Activated CD4-positive, alpha-beta T cell treated with anti-CD3 and anti-CD28 coated beads, Interleukin-2, amount 10 ng/mL, durations not matched to agents 7 days and 5 days (primary cell): ENCODE data around the gene SLC4A7. TPM values are rescaled to one million over a fixed set of nuclear protein-coding genes. Genes with fewer than 3 reads are reported as not detected.
A peak's percentile ranks its signal among the peaks of the same experiment; 100 is the strongest.
"Not testable (repeated sequence)": the region's sequence is repeated elsewhere in the genome, so short reads cannot be mapped to it uniquely, and the experiment has no call there.

Source experiments
- CTCF ChIA-PET: fragments of 350-600 bp; sonication (Branson Sonifier 250); formaldehyde crosslinking; loops from one replicate; lab custom pipeline; 2021; ENCODE audit warnings: antibody characterized with exemption; lab: Charles Lee
- POLR2A ChIA-PET: fragments of 350-600 bp; sonication (Branson Sonifier 250); formaldehyde crosslinking; loops from one replicate; lab custom pipeline; 2021; ENCODE audit warnings: antibody characterized with exemption; lab: Charles Lee
- DNase-seq: peaks from one replicate; pipeline ENCODE4 v3.0.0-alpha.2; 2020
- H3K27ac Mint-ChIP-seq: one replicate; pipeline ENCODE4 v1.8.0; 2021; ENCODE audit warnings: mild to moderate bottlenecking, moderate library complexity, mixed read lengths
- H3K27me3 Mint-ChIP-seq: one replicate; pipeline ENCODE4 v1.8.0; 2021; ENCODE audit warnings: mixed read lengths
- H3K36me3 Mint-ChIP-seq: one replicate; pipeline ENCODE4 v1.8.0; 2021; ENCODE audit warnings: low read depth, mixed read lengths
- H3K4me1 Mint-ChIP-seq: one replicate; pipeline ENCODE4 v1.8.0; 2021; ENCODE audit warnings: mixed read lengths
- H3K4me3 Mint-ChIP-seq: one replicate; pipeline ENCODE4 v1.8.0; 2021; ENCODE audit warnings: mild to moderate bottlenecking, moderate library complexity, mixed read lengths
- H3K9me3 Mint-ChIP-seq: one replicate; pipeline ENCODE4 v1.8.0; 2021; ENCODE audit warnings: mixed read lengths
- total RNA-seq, 2 experiments: library from RNA; stranded (reverse); gene quantifications; one replicate each; pipeline ENCODE4 v1.2.3, GENCODE V29; 2021

SLC4A7 gene
- total RNA-seq, 2 experiments from 2014 or later = 37.6 to 46.1 TPM

DNA sequence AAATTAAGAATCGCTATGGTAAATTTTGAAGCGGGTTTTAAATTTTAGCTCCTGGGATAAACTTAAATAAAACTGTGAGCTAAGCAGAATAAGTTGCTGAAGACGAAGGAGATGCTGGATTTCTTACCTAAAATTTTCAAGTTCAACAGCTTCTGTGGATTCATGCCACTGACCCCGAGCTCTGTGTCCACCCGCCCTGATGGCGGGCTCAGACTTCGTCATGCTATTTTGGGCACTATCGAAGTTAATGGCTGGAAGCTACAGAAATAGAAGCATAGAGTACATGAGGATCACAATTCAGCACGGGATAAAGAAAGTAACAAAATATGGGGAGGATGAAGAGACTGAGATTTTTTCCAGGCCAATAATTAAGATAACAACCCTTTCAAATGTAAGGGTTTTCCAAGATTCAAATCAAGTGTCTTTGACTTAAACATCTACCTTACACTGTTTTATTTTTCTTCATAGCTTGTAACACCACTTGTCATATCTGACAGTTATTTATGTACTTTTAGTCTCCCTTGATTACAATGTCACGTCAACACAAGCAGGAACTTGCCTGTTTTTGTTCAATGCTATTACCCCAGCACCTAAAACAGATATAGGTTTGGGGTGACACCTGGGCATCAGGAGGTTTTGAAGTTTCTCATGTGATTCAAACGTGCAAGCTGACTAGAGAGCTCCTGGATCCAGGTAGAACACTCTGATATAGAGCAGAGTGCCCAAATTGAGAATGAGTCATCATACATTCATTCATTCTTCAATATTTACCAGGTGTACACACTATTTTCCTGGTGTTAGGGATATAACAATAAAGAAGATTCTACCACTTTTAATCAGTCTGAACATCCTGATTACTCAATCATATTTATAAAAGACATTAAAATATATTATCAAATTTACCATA lies 138.0 kb downstream of the SLC4A7 start:
- ChIA-PET CTCF (interaction anchor here (0.8 to 0.9 kb wide), 2 partner anchors 19 to 335 kb away, joined by 3 read pairs; no protein-coding TSS in a partner anchor), POLR2A (no interaction called here)
- Mint-ChIP-seq H3K36me3 (no peaks in the 10 kb centered on the region), H3K4me1 (peaks cover 20% of the 10 kb centered on the region), H3K27me3 (no peaks in the 10 kb centered on the region), H3K4me3 (no peak overlapping the region), H3K27ac (no peak overlapping the region), H3K9me3 (no peaks in the 10 kb centered on the region)
- no peak for DNase-seq

DNA sequence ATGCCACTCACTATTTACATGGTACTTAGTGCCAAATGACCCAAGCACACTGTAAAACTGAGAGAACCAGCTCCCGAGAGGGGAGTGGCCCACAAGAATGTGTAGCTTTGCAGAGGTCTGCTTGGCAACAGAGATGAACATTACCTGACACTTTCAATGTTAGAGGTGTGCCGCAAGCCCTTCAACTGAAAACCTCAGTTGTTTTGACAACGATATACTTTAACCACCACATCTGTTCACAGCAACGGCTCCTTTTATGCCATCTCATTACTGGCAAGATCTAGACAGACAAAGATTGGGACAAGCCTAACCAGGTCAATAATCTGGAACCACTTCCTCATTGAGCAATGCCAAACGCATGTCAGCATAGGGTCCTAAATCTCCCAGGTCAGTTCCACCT lies 138.7 kb downstream of the SLC4A7 start:
- no peaks in the 10 kb centered on the region for H3K27me3 Mint-ChIP-seq
- H3K9me3 Mint-ChIP-seq = no peaks in the 10 kb centered on the region
- DNase-seq = peak; percentile 38
- ChIA-PET CTCF (interaction anchor here (0.9 kb wide), 1 partner anchor 19 kb away, joined by 3 read pairs; no protein-coding TSS in a partner anchor), POLR2A (no interaction called here)
- H3K4me3 Mint-ChIP-seq = no peak overlapping the region
- H3K36me3 Mint-ChIP-seq = no peaks in the 10 kb centered on the region
- peaks cover 17% of the 10 kb centered on the region for H3K4me1 Mint-ChIP-seq
- H3K27ac Mint-ChIP-seq = peak overlapping the region; percentile 2

DNA sequence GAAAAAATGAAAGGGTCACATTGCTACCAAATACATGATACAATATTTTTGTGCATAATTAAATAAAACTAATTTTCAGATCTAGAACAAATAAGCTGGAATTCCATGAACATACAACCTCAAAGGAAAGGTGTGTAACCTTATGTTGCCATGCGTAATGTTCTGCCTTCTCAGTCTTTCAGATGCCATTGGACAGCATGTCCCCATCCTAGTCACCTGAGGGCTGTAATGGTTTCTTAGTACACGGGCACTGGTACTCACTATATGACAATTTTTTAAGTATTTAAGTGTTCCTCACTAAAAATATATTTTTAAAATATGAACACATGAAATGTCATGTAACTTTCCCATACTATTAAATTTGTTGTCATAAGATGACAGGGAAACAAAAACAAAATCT lies 139.1 kb downstream of the SLC4A7 start:
- POLR2A ChIA-PET = no interaction called here
- H3K27ac Mint-ChIP-seq = no peak overlapping the region
- H3K27me3 Mint-ChIP-seq = no peaks in the 10 kb centered on the region
- H3K36me3 Mint-ChIP-seq = no peaks in the 10 kb centered on the region
- CTCF ChIA-PET = no interaction called here
- no peak overlapping the region for H3K4me3 Mint-ChIP-seq
- H3K9me3 Mint-ChIP-seq = no peaks in the 10 kb centered on the region
- H3K4me1 Mint-ChIP-seq = peaks cover 15% of the 10 kb centered on the region
- no peak for DNase-seq

DNA sequence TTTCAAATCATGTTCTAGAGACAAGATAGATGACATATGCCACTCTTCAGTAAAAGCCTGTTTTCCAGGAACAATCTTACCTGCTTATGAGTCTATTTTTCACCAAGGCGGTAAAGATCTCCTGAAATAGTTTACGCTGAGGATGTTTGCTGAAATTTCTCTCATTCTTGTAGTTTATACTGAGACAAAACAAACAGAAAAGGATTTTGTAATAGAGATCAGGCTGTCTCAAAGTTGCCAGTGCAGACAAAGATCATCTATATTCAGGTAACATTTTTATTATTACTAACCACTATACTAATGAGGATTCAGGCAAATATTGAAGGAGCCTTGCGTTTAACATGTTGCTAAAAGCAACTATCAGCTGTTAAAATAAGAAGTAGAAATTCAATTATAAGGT lies 140.0 kb downstream of the SLC4A7 start:
- Mint-ChIP-seq H3K36me3 (no peaks in the 10 kb centered on the region), H3K27me3 (no peaks in the 10 kb centered on the region), H3K4me3 (no peak overlapping the region), H3K9me3 (no peaks in the 10 kb centered on the region), H3K4me1 (peaks cover 8% of the 10 kb centered on the region), H3K27ac (no peak overlapping the region)
- no peak for DNase-seq
- ChIA-PET POLR2A (no interaction called here), CTCF (no interaction called here)

DNA sequence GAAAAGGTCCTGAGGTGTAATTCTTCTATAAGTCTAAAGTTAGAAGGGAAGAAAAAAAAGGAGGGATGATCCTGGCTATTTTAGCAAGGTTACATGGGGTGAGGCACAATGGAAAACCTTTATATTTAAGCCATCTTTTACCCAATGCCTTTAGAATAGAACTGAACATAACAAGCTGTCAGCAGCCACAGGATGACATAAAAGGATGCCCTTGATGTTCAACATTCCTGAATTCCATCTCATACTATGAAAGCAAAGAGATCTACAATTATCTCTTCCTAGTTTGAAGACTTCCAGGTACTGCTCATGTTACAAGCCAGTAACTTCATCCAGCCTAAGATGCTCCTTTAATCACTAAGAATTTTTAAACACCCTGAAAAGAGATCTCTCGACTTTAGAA lies 141.9 kb downstream of the SLC4A7 start:
- Mint-ChIP-seq H3K27me3 (no peaks in the 10 kb centered on the region), H3K36me3 (no peaks in the 10 kb centered on the region), H3K4me3 (no peak overlapping the region), H3K9me3 (no peaks in the 10 kb centered on the region), H3K4me1 (peaks cover 8% of the 10 kb centered on the region), H3K27ac (no peak overlapping the region)
- ChIA-PET CTCF (no interaction called here), POLR2A (no interaction called here)
- DNase-seq = no peak

DNA sequence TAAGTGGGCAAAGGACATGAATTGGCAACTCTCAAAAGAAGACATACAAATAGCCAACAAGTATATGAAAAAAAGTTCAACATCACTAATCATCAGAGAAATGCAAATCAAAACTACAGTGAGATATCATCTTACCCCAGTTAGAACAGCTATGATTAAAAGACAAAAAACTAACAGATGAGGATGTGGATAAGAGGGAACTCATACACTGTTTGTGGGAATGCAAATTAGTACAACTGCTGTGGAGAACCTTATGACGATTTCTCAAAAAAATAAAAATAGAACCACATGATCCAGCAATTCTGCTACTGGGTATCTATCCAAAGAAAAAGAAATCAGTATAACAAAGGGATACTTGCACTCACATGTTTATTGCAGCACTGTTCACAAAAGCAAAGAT lies 143.7 kb downstream of the SLC4A7 start:
- DNase-seq = no peak
- ChIA-PET CTCF (no interaction called here), POLR2A (no interaction called here)
- no peaks in the 10 kb centered on the region for H3K36me3 Mint-ChIP-seq
- no peaks in the 10 kb centered on the region for H3K9me3 Mint-ChIP-seq
- H3K4me3 Mint-ChIP-seq = no peak overlapping the region
- no peak overlapping the region for H3K27ac Mint-ChIP-seq
- H3K27me3 Mint-ChIP-seq = peaks cover 3% of the 10 kb centered on the region
- peaks cover 4% of the 10 kb centered on the region for H3K4me1 Mint-ChIP-seq

DNA sequence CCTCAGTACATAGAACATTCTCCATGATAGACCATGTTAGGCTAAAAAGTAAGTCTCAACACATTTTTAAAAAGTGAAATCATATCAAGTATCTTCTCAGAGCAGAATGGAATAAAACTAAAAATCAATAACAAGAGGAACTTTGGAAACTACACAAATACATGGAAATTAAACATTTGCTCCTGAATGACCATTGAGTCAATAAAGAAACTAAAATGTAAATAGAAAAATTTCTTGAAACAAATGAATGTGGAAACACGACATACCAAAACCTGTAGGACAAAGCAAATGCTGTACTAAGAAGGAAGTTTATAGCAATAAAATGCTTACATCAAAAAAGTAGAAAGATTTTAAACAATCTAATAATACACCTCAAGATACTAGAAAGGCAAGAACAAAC lies 148.6 kb downstream of the SLC4A7 start:
- no peak for DNase-seq
- CTCF ChIA-PET = no interaction called here
- H3K4me3 Mint-ChIP-seq = no peak overlapping the region
- POLR2A ChIA-PET = no interaction called here
- H3K36me3 Mint-ChIP-seq = no peaks in the 10 kb centered on the region
- H3K27me3 Mint-ChIP-seq = peaks cover 7% of the 10 kb centered on the region
- H3K9me3 Mint-ChIP-seq = peaks cover 3% of the 10 kb centered on the region
- H3K27ac Mint-ChIP-seq = no peak overlapping the region
- no peaks in the 10 kb centered on the region for H3K4me1 Mint-ChIP-seq

DNA sequence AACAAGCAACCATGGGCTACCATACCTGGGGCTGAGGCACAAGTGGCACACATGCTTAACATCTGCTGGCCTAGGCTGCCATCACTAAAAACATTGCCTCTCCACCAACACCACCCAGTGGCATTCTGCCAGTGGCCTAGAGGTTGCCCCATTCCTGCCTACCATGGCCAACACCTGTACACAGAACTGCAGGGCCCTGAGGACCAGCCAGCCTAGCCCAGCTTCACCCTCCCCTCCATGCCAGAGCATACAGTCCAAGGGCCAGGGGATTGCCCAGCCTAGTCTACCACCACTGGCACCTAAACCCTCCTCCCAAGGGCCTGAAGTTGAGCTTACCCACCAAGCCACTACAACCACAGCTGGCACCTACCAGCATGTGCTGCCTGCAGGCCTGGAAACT lies 150.3 kb downstream of the SLC4A7 start:
- no peak for DNase-seq
- ChIA-PET CTCF (no interaction called here), POLR2A (no interaction called here)
- no peaks in the 10 kb centered on the region for H3K36me3 Mint-ChIP-seq
- peaks cover 7% of the 10 kb centered on the region for H3K9me3 Mint-ChIP-seq
- no peaks in the 10 kb centered on the region for H3K4me1 Mint-ChIP-seq
- H3K27ac Mint-ChIP-seq = no peak overlapping the region
- no peak overlapping the region for H3K4me3 Mint-ChIP-seq
- peaks cover 7% of the 10 kb centered on the region for H3K27me3 Mint-ChIP-seq

DNA sequence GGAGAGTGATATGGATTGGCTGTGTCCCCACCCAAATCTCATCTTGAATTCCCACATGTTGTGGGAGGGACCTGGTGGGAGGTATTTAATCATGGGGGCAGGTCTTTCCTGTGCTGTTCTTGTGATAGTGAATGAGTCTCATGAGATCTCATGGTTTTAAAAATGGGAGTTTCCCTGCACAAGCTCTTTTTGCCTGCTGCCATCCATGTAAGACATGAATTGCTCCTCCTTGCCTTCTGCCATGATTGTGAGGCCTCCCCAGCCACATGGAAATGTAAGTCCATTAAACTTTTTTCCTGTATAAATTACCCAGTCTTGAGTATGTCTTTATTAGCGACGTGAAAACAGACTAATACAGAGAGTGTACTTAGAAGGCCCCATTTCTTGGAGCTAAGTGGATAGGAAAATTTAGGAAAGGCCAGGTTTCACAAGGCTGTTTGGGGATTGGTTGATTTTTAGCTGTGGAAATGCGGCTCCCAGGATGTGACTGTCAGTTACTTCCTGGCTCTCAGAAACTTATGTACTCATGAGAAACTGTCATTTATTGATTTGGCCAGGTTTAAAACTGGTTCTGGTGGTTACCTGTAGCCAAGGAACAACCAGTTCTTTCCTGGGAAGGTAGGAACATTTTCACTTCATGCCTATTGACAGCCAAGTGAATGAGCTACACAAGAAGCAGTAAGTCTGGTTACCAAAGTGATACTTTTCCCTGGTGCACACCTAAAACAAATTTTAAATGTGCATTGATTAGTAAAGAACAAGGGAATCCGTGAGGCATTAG lies 155.0 kb downstream of the SLC4A7 start:
- CTCF ChIA-PET, H3K4me1 Mint-ChIP-seq: not testable (repeated sequence)

DNA sequence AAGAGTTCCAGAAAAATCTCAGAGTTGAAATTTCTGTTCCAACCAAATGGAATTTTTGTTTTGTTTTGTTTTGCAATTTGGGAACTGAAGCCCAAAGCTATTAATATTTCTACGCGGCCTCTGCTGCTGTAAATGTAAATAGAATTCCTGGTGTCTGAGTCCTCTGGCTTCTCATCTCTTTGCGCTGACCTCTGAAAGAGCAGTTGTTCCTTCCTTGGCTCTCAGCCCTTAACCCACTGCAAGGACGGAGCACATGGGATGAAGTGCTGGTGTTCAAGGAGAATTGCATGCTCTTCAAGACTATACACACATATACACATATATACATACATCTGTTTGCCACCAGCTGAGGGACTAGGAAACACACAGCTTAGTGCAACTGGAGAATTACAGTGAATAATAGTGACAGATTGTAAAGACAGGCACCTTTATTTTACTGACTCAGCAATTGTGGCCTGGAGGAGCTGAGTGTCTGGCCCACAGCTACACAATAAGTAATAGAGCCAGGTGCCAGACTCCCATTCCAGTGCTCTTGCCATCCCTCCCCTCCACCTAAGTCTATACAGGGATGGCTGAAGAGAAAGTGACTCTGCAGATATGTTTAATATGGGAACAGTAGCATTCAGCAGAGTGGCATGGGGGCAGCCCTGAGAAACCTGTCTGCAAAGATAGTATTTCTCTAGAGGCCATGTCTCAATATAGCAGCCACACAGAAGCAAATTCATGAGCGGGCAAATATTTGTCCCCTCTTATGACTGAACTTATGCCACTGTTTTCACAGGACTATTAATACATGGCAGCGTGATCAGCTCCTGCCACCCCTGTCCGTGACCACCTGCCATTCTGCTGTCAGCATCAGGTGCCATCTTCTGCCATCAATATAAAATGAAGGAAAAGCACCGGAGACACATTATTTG lies 157.3 kb downstream of the SLC4A7 start:
- CTCF ChIA-PET = interaction anchor here (0.6 to 1.1 kb wide), 2 partner anchors 19 to 199 kb away, joined by 3 read pairs; no protein-coding TSS in a partner anchor
- POLR2A ChIA-PET = no interaction called here
- no peak overlapping the region for H3K27ac Mint-ChIP-seq
- no peak for DNase-seq
- H3K36me3 Mint-ChIP-seq = no peaks in the 10 kb centered on the region
- H3K27me3 Mint-ChIP-seq = peaks cover 1% of the 10 kb centered on the region
- H3K9me3 Mint-ChIP-seq = peaks cover 8% of the 10 kb centered on the region
- H3K4me3 Mint-ChIP-seq = no peak overlapping the region
- H3K4me1 Mint-ChIP-seq = no peaks in the 10 kb centered on the region

More for the DNA sequence above, 155.0 kb downstream of the SLC4A7 start:
- DNase-seq, H3K36me3 Mint-ChIP-seq, H3K27ac Mint-ChIP-seq, POLR2A ChIA-PET, H3K4me3 Mint-ChIP-seq, H3K27me3 Mint-ChIP-seq, H3K9me3 Mint-ChIP-seq: not testable (repeated sequence)

DNA sequence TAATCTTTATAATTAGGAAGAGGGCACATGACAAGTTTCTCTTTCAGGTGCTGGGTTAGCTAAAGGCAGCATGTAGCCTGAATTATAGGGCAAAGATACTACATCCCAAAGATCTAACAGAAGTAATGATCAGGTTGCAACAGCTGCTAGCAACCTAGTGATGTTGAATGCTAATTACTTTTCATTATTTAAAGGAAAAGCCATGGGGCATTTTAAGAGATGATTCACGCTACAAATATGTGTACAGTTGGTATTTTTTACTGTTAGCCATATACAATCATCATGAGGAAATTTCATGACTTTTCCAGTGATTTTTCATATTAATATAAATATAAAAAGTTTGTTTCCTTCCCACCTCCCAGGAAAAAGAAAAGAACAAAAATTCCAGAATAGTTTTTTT lies 158.0 kb downstream of the SLC4A7 start:
- Mint-ChIP-seq H3K27ac (no peak overlapping the region), H3K27me3 (peaks cover 1% of the 10 kb centered on the region), H3K4me1 (no peaks in the 10 kb centered on the region), H3K4me3 (no peak overlapping the region), H3K36me3 (no peaks in the 10 kb centered on the region), H3K9me3 (peaks cover 8% of the 10 kb centered on the region)
- CTCF ChIA-PET = interaction anchor here (1.1 kb wide), 1 partner anchor 20 kb away, joined by 3 read pairs; no protein-coding TSS in a partner anchor
- POLR2A ChIA-PET = no interaction called here
- no peak for DNase-seq

DNA sequence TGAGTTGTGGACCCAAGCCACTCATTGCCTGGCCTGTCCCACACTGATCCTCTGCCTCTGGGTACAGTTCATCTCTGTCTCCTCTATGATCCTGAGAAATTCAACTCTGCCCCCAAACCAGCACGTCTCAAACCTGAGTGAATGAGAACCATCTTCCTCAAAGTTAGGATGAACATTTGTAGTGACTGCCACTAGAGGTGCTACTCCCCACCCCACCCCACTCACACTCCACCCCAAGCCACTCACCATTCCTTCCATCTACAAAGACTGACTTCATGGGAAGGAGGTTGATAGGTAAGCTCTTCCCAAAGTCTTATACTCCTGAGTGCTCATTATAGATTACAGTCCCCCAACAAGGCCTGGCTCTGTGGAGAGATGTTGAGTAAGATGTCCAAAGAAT lies 158.8 kb downstream of the SLC4A7 start:
- Mint-ChIP-seq H3K36me3 (no peaks in the 10 kb centered on the region), H3K27me3 (peaks cover 1% of the 10 kb centered on the region), H3K27ac (no peak overlapping the region), H3K9me3 (peaks cover 5% of the 10 kb centered on the region), H3K4me1 (no peaks in the 10 kb centered on the region), H3K4me3 (no peak overlapping the region)
- DNase-seq = no peak
- POLR2A ChIA-PET = no interaction called here
- CTCF ChIA-PET = no interaction called here
